ENCODE data around the gene STK16.

DNA sequence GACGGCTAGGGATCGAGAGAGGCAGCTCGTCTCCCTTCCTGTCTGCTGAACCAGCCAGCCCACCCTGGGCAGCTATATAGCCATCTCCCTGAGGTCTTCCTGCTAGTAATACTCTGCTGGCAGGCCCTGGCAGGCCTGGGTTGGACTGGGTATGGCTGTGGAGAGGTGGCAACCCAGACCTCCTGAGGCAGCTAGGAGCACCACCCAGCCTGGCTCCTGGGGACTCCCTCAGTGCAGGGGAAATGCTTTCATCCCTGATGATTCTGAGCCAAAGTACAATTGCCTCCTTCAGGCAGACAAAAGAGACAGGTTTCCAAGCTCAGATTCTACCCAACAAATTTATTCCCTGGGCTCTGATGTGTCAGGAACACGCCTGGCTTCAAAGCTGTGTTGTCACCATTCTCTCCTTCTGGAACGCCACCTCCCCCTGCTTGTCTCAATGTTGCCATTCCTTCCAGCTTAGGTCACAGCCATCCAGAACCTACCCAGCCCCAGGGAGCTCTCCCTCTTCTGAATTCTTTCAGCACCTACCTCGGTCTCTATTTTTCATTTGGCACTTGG is 29.2 kb downstream of the STK16 start:
- no peak for TF ChIP-seq TAF1 (conservative IDR thresholded peaks at IDR 0.05)
- TF ChIP-seq, protein P1, sequence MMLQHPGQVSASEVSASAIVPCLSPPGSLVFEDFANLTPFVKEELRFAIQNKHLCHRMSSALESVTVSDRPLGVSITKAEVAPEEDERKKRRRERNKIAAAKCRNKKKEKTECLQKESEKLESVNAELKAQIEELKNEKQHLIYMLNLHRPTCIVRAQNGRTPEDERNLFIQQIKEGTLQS (IDR thresholded peaks at IDR 0.05): no peak
- TF ChIP-seq, protein P2, sequence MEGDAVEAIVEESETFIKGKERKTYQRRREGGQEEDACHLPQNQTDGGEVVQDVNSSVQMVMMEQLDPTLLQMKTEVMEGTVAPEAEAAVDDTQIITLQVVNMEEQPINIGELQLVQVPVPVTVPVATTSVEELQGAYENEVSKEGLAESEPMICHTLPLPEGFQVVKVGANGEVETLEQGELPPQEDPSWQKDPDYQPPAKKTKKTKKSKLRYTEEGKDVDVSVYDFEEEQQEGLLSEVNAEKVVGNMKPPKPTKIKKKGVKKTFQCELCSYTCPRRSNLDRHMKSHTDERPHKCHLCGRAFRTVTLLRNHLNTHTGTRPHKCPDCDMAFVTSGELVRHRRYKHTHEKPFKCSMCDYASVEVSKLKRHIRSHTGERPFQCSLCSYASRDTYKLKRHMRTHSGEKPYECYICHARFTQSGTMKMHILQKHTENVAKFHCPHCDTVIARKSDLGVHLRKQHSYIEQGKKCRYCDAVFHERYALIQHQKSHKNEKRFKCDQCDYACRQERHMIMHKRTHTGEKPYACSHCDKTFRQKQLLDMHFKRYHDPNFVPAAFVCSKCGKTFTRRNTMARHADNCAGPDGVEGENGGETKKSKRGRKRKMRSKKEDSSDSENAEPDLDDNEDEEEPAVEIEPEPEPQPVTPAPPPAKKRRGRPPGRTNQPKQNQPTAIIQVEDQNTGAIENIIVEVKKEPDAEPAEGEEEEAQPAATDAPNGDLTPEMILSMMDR (IDR thresholded peaks at IDR 0.05; ENCODE audit: low read depth, low read length, missing input control): no peak
- TF ChIP-seq GABPA (IDR thresholded peaks at IDR 0.05 in 1 of 2, conservative IDR thresholded peaks at IDR 0.05 in 1 of 2): no peak
- TF ChIP-seq EGR1 (IDR thresholded peaks at IDR 0.05; ENCODE audit: low read depth in 2 of 2): no peak

All from liver (tissue), 3 donors.